K562 (cell line): ENCODE results near the gene STIM1. TPM values are rescaled to one million over a fixed set of nuclear protein-coding genes. Genes with fewer than 3 reads are reported as not detected.

Source experiments
- ATAC-seq: fragments of 200-7000 bp; cut with Tn5 transposase; 3 replicates; pipeline ENCODE4 v1.9.1; 2020; ENCODE audit warnings: moderate library complexity
- BruUV-seq: library from RNA; stranded (reverse); fragments of 400-500 nt; replicated peaks from 2 replicates; lab custom pipeline; 2021; lab: Mats Ljungman, UMichigan
- CTCF ChIA-PET: fragments of 300-600 bp; formaldehyde crosslinking; extraction: SDS; loops from one replicate; lab custom pipeline; 2021; ENCODE audit warnings: low intra/inter-chr PET ratio; lab: Yijun Ruan, JAX
- POLR2A ChIA-PET: fragments of 300-600, 350-650 bp; sonication (Branson Sonifier 250); formaldehyde crosslinking; extraction: SDS; loops from one replicate; lab custom pipeline; 2021; ENCODE audit warnings: antibody characterized with exemption, inconsistent platforms; lab: Yijun Ruan, JAX
- DNase-seq, 4 experiments: peaks; one replicate each; pipeline versions ENCODE4 v3.0.0 to v3.0.0-alpha.2; 2011 to 2018; ENCODE audit warnings: low spot score in 3 of 4, mixed read lengths in 3 of 4; ENCODE audit errors: extremely low read depth in 1 of 4
- FAIRE-seq: peaks from 2 replicates; lab custom pipeline; 2011; peaks lifted over from hg19 to GRCh38; lab: Jason Lieb, UNC
- H2AFZ ChIP-seq: 2 replicates; pipeline ENCODE4 v1.6.0; 2011; ENCODE audit warnings: low read depth, low read length, control low read depth, inconsistent platforms
- H3K27ac ChIP-seq: fragments of 200-600 bp; 3 replicates; pipeline ENCODE4 v1.8.0; 2011; ENCODE audit warnings: low read depth, mild to moderate bottlenecking, control low read depth, inconsistent platforms, low read length, moderate library complexity, mixed read lengths; ENCODE audit errors: extremely low read depth
- H3K27me3 ChIP-seq, 2 experiments: fragments of 300-600 bp in 1 of 2; 2 replicates in 1 of 2; 3 replicates in 1 of 2; pipeline versions ENCODE4 v1.6.0 to v1.8.0; 2011; ENCODE audit warnings: inconsistent platforms in 2 of 2, low read length in 2 of 2, mild to moderate bottlenecking in 1 of 2, mixed read lengths in 1 of 2, moderate library complexity in 1 of 2; ENCODE audit not compliant: control insufficient read depth in 2 of 2, insufficient read depth in 2 of 2
- H3K36me3 ChIP-seq: fragments of 300-600 bp; 3 replicates; pipeline ENCODE4 v1.8.0; 2011; ENCODE audit warnings: mild to moderate bottlenecking, low read length, inconsistent platforms; ENCODE audit not compliant: control insufficient read depth, insufficient read depth
- H3K4me1 ChIP-seq, 2 experiments: fragments of 200-600 bp in 1 of 2; replicated peaks in 1 of 2; 2 replicates in 1 of 2; 3 replicates in 1 of 2; pipeline versions ENCODE4 v1.5.1 to v1.8.0; 2011; ENCODE audit warnings: inconsistent platforms in 2 of 2, low read length in 2 of 2, mild to moderate bottlenecking in 1 of 2, mixed read lengths in 1 of 2, moderate library complexity in 1 of 2; ENCODE audit not compliant: control insufficient read depth in 2 of 2, insufficient read depth in 2 of 2
- H3K4me2 ChIP-seq: 2 replicates; pipeline ENCODE4 v1.6.1; 2011; ENCODE audit warnings: low read length, control low read depth, inconsistent platforms, mixed read lengths; ENCODE audit not compliant: insufficient read depth
- H3K4me3 ChIP-seq: fragments of 200-600 bp; sonication (generic), shearing (Covaris generic); 2 replicates; pipeline ENCODE4 v1.5.1; 2016; ENCODE audit warnings: control low read depth, inconsistent platforms
- H3K79me2 ChIP-seq: fragments of 200-600 bp; 3 replicates; pipeline ENCODE4 v1.8.0; 2011; ENCODE audit warnings: low read length, inconsistent platforms; ENCODE audit not compliant: control insufficient read depth, insufficient read depth
- H3K9ac ChIP-seq, 2 experiments: 2 replicates each; pipeline versions ENCODE4 v1.6.0 to v1.6.1; 2011; ENCODE audit warnings: low read depth in 2 of 2, low read length in 2 of 2, control low read depth in 1 of 2, inconsistent platforms in 1 of 2, mild to moderate bottlenecking in 1 of 2, mixed read lengths in 1 of 2; ENCODE audit not compliant: insufficient read depth in 1 of 2
- H3K9me1 ChIP-seq: one replicate; pipeline ENCODE4 v1.6.0; 2011; ENCODE audit warnings: inconsistent platforms, mild to moderate bottlenecking, low read length, moderate library complexity; ENCODE audit not compliant: control insufficient read depth, insufficient read depth
- H3K9me3 ChIP-seq: replicated peaks from 2 replicates; pipeline ENCODE4 v1.5.1; 2011; ENCODE audit warnings: low read depth, low read length, inconsistent platforms; ENCODE audit not compliant: control insufficient read depth, insufficient read depth
- H4K20me1 ChIP-seq: replicated peaks from 2 replicates; pipeline ENCODE4 v1.6.1; 2011; ENCODE audit warnings: low read length, inconsistent platforms, mixed read lengths; ENCODE audit not compliant: control insufficient read depth, insufficient read depth
- CHD2 ChIP-seq: IDR thresholded peaks from 2 replicates; pipeline ENCODE4 v1.6.1; 2011; ENCODE audit warnings: low read depth, low read length
- ILK ChIP-seq: fragments of 450-650 bp; IDR thresholded peaks from 2 replicates; pipeline ENCODE4 v1.6.1; 2016; ENCODE audit warnings: missing genetic modification characterization, low read depth, mild to moderate bottlenecking, missing compliant biosample characterization, moderate library complexity, borderline replicate concordance
- KAT7 ChIP-seq: sonication (generic); formaldehyde crosslinking; IDR thresholded peaks from 2 replicates; pipeline ENCODE4 v1.8.0; 2022; ENCODE audit warnings: missing genetic modification reagents, mild to moderate bottlenecking, borderline replicate concordance
- POLR2G ChIP-seq: fragments of 200-400 bp; formaldehyde crosslinking; IDR thresholded peaks from 2 replicates; pipeline ENCODE4 v1.6.1; 2017; ENCODE audit warnings: low read depth, mild to moderate bottlenecking, antibody characterized with exemption, low read length, moderate library complexity
- RBM22 ChIP-seq: fragments of 200-400 bp; formaldehyde crosslinking; IDR thresholded peaks from 2 replicates; pipeline ENCODE4 v1.6.1; 2018; ENCODE audit warnings: low read length, low read depth; ENCODE audit not compliant: poor library complexity, severe bottlenecking
- RFX1 ChIP-seq: fragments of 450-650 bp; IDR thresholded peaks from 2 replicates; pipeline ENCODE4 v1.6.1; 2016; ENCODE audit warnings: mild to moderate bottlenecking, moderate library complexity
- SUPT5H ChIP-seq: fragments of 450-650 bp; IDR thresholded peaks from 2 replicates; pipeline ENCODE4 v1.6.1; 2016
- TFAM ChIP-seq: fragments of 250-450 bp; sonication (Bioruptor Pico); conservative IDR thresholded peaks from 2 replicates; pipeline ENCODE4 v1.5.0; 2021; ENCODE audit warnings: mild to moderate bottlenecking, moderate library complexity
- WGBS: fragments of 100-300 bp; shearing (Covaris generic); methylation state at CpG from one replicate; pipeline ENCODE4 v1.1.6; 2016; ENCODE audit warnings: low coverage, mixed read lengths; ENCODE audit not compliant: insufficient coverage; ENCODE audit errors: missing lambda C conversion rate; 5-methylcytosine and 5-hydroxymethylcytosine counted together
- in situ Hi-C: fragments of 300-500 bp; cut with MboI; formaldehyde crosslinking; loops from 4 replicates; pipeline ENCODE4 v1.15.0; 2018; ENCODE audit warnings: inconsistent platforms, mixed read lengths
- intact Hi-C: fragments of 100-400 bp; cut with micrococcal nuclease; formaldehyde crosslinking; loops from 2 replicates; pipeline ENCODE4 v1.14.2; 2022
- polyA plus RNA-seq, 8 experiments: library from polyadenylated mRNA; depleted of rRNA in 4 of 8; stranded (reverse) in 5 of 8; unstranded in 3 of 8; fragments of >200 nt; fragmentation: Nextera tagmentation in 2 of 8; fragmentation: Illumina TruSeq in 1 of 8; extraction: Ambion mirVana in 2 of 8; extraction: Trizol in 1 of 8; gene quantifications; 2 replicates each; pipeline versions ENCODE4 v1.2.1 to v1.2.3, GENCODE V29; 2011 to 2014; ENCODE audit warnings: inconsistent platforms in 1 of 8, missing spikeins in 1 of 8
- total RNA-seq, 7 experiments: library from RNA; depleted of rRNA in 6 of 7; stranded (reverse); fragments of >200 nt in 6 of 7; fragmentation: Illumina TruSeq in 2 of 7; extraction: Trizol in 2 of 7; gene quantifications; 2 replicates each; pipeline versions ENCODE4 v1.2.1 to v1.2.3, GENCODE V29; 2011 to 2021; ENCODE audit warnings: low replicate concordance in 1 of 7

Gene STIM1
- total and polyA plus RNA-seq, 9 of the 15 experiments (the other 6 are each of a cell fraction or from before 2014, with no cell fraction given), result 7.7 to 50.5 (median 22.5) TPM

DNA sequence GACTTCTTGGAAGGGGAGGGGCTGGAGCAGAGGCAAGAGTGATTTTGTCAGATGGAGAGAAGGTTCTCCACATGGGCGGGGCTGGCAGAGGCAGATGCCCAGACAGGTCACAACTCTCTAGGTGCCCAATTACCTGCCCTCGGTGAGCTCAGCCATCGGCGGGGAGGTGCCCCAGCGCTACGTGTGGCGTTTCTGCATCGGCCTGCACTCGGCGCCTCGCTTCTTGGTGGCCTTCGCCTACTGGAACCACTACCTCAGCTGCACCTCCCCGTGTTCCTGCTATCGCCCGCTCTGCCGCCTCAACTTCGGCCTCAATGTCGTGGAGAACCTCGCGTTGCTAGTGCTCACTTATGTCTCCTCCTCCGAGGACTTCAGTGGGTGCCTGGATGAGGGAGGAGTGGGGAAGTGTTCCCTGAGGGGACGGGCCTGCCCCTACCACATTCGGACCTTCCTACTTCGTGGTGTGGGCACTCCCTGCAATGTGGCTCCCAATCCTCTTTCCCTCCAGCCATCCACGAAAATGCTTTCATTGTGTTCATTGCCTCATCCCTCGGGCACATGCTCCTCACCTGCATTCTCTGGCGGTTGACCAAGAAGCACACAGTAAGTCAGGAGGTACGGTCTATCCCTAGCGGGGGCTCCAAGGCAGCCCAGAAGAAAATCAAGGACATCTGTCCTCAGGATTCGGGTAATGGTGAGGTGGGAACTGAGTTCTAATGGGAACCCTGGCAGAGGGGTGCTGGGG, 31.5 kb upstream of the STIM1 start:
- DNase-seq (no peak), ATAC-seq (no peak), FAIRE-seq (no peak)
- Histone ChIP-seq H3K9me1 (peaks cover 5% of the 10 kb centered on the region), H3K27ac (peak overlapping the region; percentile 60; the same call in 1 of the 3 replicates), H3K36me3 (peaks cover 59% of the 10 kb centered on the region), H3K27me3 (no peaks in the 10 kb centered on the region), H3K9ac (peak overlapping the region in 1 of 2 experiments; percentile 54; a peak in 2 of 4 replicates), H3K9me3 (no peaks in the 10 kb centered on the region), H4K20me1 (no peaks in the 10 kb centered on the region), H3K4me1 (peaks cover 23 to 30% of the 10 kb centered on the region in 2 experiments), H2AFZ (no peak overlapping the region), H3K79me2 (peaks cover 34% of the 10 kb centered on the region), H3K4me3 (no peak overlapping the region), H3K4me2 (no peak overlapping the region)
- intact Hi-C loops, result loop anchor here (1.0 kb wide), 3 partner anchors 10 to 248 kb away; no protein-coding TSS in a partner anchor
- 89% methylated on average over 19 of the region's 30 CpGs for WGBS
- ChIA-PET CTCF (interaction anchor here (0.9 to 1.8 kb wide), 3 partner anchors 18 to 248 kb away, joined by 3 to 11 read pairs (median 5); no protein-coding TSS in a partner anchor), POLR2A (interaction anchor here (0.6 to 1.4 kb wide), 14 partner anchors 8 to 258 kb away, joined by 3 to 8 read pairs (median 4); partner anchors contain the start of genes PGAP2 and RHOG)
- in situ Hi-C loops, result loop anchor here (25.0 kb wide), 1 partner anchor 362 kb away; no protein-coding TSS in a partner anchor
- BruUV-seq, result no TSS peak
- TF ChIP-seq KAT7 (no peak), TFAM (CRISPR knock-in tag) (no peak), CHD2 (no peak), RBM22 (no peak), ILK (no peak), RFX1 (no peak), POLR2G (peak; percentile 60; the same call in 1 of the 2 replicates), SUPT5H (0 out of 2 replicates have a peak, but pooled peaks have one; percentile 13)
